ENCODE measurements around the gene PCDHGA1.
A peak's percentile ranks its signal among the peaks of the same experiment; 100 is the strongest.
"Not testable (repeated sequence)": the region's sequence is repeated elsewhere in the genome, so short reads cannot be mapped to it uniquely, and the experiment has no call there.

Gene PCDHGA1

GRCh38 chr5:141383345-141383744 is 53.0 kb downstream of the PCDHGA1 start:
- DNase-seq = no peak

- DNase-seq = no peak
Observed at GRCh38 chr5:141384471-141385267, 54.4 kb downstream of the PCDHGA1 start.

GRCh38 chr5:141387557-141388311 is 57.4 kb downstream of the PCDHGA1 start, which contains the start of gene PCDHGB4:
Gene PCDHGB4 (plus strand): TSS chr5:141387698. CDS start chr5:141387885, 187 bp downstream.
- DNase-seq = peak; percentile 57

GRCh38 chr5:141388661-141389060 is 58.3 kb downstream of the PCDHGA1 start:
- DNase-seq = no peak

- DNase-seq = no peak
Observed at GRCh38 chr5:141389153-141390042, 59.1 kb downstream of the PCDHGA1 start.

GRCh38 chr5:141392429-141393198 is 62.3 kb downstream of the PCDHGA1 start, which contains the start of gene PCDHGA8:
Gene PCDHGA8 (plus strand): TSS chr5:141392633. CDS start chr5:141392814, 181 bp downstream.
- peak; percentile 37 for DNase-seq

GRCh38 chr5:141393267-141393666 is 63.0 kb downstream of the PCDHGA1 start:
- DNase-seq = no peak

- DNase-seq = not testable (repeated sequence)
Observed at GRCh38 chr5:141394401-141395187, 64.3 kb downstream of the PCDHGA1 start.

- DNase-seq = peak; percentile 61
Observed at GRCh38 chr5:141397756-141398551, 67.6 kb downstream of the PCDHGA1 start, which contains the start of gene PCDHGB5. Gene PCDHGB5 (plus strand): TSS chr5:141397947. CDS start chr5:141398128, 181 bp downstream.

GRCh38 chr5:141398608-141399007 is 68.3 kb downstream of the PCDHGA1 start:
- no peak for DNase-seq

GRCh38 chr5:141399555-141400258 is 69.4 kb downstream of the PCDHGA1 start:
- DNase-seq = no peak

- DNase-seq = peak; percentile 35
Observed at GRCh38 chr5:141402553-141403243, 72.4 kb downstream of the PCDHGA1 start, which contains the start of gene PCDHGA9. Gene PCDHGA9 (plus strand): TSS chr5:141402778. CDS start chr5:141402953, 175 bp downstream.

- DNase-seq = no peak
Observed at GRCh38 chr5:141403387-141403786, 73.1 kb downstream of the PCDHGA1 start.

- peak; percentile 46 for DNase-seq
Observed at GRCh38 chr5:141407790-141408505, 77.6 kb downstream of the PCDHGA1 start, which contains the start of gene PCDHGB6. Gene PCDHGB6 (plus strand): TSS chr5:141408021. CDS start chr5:141408203, 182 bp downstream.

- DNase-seq = no peak
Observed at GRCh38 chr5:141409598-141410306, 79.4 kb downstream of the PCDHGA1 start.

- no peak for DNase-seq
Observed at GRCh38 chr5:141411575-141411974, 81.3 kb downstream of the PCDHGA1 start.

All from fibroblast of skin of right quadriceps (primary cell).